Inflammatory macrophage treated with lipopolysaccharide for 1 hour (primary cell): ENCODE data around the gene TNFRSF11A.

Source experiments
- DNase-seq, 2 donors: peaks; one replicate each; pipeline ENCODE4 v3.0.0-alpha.2; 2020 to 2022

The TNFRSF11A gene

DNA sequence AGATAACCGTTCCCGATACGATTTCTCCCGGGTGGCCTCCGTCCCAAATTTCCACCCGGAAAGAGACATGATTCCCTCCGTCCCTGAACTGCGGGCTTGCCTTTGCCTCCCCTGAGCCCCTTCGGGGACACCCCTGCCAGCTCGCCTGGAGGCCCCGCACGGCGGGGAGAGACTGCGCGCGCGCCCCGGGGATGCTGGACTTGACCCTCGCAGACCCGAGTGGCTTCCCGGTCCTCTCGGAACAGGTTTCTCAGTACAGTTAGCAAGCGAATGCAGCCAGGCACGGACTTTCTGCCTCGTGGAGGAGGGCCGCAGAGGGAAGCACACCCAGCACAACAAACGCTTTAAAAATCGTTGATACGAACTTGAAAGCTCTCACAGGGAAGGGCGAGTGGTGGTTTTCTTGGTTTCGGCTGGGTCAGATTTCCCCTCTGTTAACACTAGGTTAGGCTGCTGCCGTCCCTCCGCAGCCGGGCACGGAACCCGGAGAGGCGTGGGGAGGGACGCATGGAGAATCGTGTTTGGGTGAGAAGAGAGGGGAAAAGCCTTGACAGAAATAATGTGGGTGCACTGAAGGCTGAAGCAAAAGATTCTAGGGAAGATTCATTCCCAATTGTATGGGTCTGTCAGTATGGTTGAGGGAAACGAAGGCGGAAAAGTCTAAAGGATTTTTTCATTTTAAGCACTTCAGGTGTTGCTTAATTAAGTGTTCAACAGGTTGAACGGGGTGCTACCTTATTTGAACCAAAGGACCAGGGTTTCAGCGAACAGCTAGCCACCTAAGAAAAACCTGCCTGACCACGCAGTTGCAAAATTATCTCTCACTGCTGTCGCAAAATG is 916 bp downstream of the TNFRSF11A start:
- DNase-seq = no peak

DNA sequence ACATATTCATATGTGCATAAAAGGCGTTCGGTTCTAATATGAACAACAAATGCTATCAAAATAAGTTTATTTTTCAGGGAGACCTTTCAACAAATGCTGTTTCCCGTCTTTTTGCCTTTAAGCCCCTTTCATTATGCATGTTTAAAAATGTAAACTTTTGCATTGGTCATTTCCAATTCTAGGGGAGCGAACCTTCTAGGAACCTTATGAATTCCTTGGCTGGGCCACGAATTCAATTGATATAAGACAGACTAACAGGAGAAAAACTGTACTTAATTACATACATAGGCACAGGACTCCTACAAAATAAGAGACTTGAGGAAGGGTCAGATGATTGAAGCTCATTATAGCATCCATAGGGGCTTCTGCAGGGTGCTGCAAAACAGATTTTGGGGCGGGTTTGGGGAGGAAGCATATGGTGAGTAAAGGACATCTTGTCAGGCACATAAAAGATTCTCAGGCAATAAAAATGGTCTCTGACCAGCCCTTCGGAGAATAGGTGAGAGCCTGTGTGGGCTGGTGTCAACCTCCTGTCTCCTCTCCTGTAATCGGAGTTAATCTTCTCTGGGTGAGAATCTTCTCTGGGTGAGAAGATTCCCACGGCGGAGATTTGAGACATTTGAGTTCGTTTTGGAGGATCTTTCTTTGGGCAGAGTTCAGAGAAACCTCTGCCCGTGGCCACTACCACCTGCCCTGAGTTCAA is 1.7 kb downstream of the TNFRSF11A start:
- no peak for DNase-seq

- no peak for DNase-seq
Observed at GRCh38 chr18:62327977-62328376, 2.9 kb downstream of the TNFRSF11A start.

DNA sequence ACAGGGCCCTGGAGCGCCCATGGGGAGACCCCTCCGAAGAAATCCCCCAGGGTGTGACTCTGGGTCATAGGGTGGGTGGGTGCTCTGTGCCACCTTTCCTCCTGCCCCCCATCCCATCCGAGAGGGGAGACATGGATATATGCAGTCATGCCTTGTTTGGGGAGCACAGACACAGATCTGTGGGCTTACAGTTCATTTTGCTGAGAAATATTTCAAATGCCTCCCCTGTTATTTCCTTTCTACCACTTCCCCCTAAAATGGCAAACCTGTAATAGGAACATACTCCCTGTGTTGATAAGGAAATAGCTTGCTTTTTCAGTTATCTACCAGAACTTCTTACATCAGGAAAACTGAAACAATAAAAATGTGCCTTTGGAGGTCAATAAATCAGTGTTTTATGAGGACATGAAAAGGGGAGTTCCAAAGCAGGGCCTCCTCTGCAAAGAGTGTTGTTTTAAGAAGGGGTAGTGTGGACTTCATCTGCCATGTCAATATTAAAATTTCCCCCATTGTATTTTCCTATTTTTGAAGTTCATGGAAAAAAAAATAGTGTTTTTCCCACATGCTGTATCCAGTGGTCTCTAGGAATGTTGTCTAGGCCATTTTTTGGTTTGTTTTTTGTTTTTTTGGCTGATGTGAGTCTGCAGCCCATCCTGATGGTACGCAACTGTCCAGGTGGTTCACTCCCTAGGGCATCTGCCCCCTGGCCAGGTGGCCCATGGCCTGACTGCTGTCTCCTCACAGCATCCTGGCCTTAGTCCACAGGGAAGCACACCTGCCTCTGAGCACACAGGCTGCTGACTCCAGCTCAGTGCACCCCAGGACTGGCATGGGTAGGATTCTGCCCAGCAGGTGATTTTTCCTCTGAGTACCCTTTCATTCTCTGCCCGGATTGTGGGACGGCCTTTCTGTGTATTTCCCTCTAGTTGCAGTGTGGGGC is 3.7 kb downstream of the TNFRSF11A start:
- DNase-seq = no peak

GRCh38 chr18:62329691-62330454 is 4.8 kb downstream of the TNFRSF11A start:
- DNase-seq = peak in 1 of 2 donors; percentile 36

DNA sequence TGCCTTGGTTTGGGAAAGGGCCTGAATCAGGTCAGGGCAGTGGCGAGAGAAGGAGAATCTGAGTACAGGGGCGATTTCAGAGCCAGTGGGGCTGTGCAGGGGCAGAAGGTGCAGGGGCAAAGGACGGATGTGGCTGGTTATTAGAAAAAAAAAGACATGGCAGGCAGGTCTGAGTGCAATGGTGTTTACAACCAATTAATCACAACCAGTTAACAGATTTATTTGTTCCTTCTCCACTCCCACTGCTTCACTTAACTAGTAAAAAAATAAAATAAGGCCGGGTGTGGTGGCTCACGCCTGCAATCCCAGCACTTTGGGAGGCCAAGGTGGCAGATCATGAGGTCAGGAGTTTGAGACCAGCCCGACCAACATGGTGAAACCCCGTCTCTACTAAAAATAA is 5.5 kb downstream of the TNFRSF11A start:
- no peak for DNase-seq

DNA sequence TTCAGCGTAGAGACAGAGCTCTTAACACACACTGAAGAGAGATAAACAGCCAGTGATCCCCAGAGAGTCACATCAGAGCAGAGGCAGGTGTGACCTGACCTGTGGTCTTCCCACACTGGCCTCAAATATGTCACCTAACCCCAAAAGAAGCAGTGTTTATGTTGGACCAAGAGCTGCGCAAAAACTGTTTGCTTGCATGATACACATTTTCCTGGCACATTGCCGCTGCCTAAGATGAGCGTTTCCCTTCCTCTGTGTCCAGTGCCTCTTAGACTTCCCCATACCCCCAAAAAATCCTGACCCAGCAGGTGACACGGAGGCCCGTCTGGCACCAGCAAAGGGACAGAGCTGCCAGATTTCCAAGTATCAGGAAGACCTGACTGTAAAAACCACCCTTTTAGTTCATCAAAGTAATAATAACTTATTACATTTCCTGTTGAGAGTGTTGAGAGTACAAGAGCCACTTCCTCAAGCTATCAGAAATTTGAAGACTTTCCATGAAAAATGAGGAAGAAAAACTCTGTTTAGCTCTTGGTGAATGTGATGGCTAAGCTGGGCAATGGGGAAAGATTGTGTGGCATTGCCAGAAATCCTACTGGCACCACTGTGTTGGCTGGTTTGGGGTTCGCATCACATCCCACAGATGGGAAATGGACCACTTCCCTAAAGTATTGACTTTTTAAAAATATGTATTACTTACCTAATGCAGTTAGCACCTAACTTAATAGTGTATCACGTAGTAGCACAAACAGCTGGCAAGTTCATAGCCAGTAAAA is 6.7 kb downstream of the TNFRSF11A start:
- DNase-seq = peak; percentile 61 to 69

DNA sequence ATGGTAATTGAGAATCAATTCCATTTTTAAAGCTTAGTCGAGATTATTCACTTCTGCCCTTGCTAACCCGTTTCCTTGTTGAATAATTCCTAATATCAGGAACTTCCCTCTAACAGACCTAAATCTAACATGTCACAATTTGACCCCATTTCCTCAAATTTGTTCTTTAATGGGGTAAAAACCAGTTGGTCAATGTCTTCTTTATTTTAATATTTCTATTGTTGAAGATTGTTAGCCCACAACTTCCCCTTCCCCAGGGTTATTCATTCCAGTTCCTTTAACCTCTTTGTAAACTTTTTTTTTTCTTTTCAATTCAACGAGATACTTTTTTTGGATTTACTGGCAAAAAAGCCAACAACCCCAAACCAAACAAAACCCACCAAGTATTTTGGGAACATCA is 7.3 kb downstream of the TNFRSF11A start:
- DNase-seq = peak; percentile 70 to 72

DNA sequence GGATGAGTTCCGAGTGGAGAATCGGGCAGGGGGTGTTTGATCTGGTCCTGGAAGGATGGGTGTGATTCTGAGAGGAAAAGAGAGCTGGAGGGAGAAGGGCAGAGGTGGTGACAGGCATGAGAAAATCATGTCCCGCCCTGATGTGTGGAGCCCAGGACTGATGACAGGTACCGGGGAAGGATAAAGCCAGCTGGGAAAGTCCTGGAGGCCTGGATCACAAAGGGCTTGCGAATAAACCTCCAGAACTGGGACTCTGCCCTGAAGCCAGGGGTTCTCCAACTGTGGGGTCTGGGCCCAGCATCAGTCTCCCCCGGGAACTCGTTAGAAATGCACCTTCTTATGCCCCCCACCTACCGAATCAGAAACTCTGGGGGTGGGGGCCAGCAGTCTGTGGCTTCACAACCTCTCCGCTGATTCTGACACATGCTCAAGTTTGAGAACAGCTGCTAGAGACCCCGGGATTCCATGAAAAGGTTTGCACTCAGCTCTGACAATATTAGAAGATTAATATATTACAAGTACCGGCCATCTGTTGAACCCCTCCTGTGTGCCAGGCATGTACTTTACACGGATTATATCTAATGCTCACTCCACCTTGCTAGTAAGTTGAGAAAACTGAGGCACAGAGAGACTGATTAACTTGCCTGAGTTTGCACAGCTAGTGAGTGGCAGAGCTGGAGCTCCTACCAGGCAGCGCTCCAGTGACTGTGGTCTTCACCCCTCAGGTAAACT is 8.0 kb downstream of the TNFRSF11A start:
- no peak for DNase-seq

GRCh38 chr18:62334120-62334519 is 9.0 kb downstream of the TNFRSF11A start:
- no peak for DNase-seq

- no peak for DNase-seq
Observed at GRCh38 chr18:62335494-62335893, 10.4 kb downstream of the TNFRSF11A start.

DNA sequence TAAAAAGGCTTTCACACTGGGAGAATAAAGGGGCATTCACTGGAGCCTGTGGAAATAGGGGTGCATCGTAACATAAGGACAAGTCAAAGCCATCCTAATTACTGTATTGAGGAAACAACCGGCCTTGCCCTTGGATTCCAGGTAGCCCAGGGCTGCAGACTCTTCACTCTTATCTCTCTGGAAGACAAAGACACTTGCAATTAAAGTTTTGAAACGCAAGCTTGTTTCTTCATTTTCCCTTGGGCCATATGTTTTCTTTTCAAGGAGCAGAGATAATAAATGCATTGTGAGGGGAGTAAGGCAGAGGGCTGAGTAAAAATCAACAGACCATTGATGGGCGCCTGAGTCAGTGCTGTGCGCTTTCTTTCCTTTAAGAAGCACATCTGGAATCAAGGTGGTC is 11.5 kb downstream of the TNFRSF11A start:
- DNase-seq = no peak

- no peak for DNase-seq
Observed at GRCh38 chr18:62337336-62337735, 12.2 kb downstream of the TNFRSF11A start.

- DNase-seq = no peak
Observed at GRCh38 chr18:62338446-62339105, 13.5 kb downstream of the TNFRSF11A start.

GRCh38 chr18:62339106-62339988 is 14.2 kb downstream of the TNFRSF11A start:
- DNase-seq = peak; percentile 24 to 52

- DNase-seq = no peak
Observed at GRCh38 chr18:62340996-62341395, 15.9 kb downstream of the TNFRSF11A start.

- no peak for DNase-seq
Observed at GRCh38 chr18:62341473-62341872, 16.4 kb downstream of the TNFRSF11A start.

DNA sequence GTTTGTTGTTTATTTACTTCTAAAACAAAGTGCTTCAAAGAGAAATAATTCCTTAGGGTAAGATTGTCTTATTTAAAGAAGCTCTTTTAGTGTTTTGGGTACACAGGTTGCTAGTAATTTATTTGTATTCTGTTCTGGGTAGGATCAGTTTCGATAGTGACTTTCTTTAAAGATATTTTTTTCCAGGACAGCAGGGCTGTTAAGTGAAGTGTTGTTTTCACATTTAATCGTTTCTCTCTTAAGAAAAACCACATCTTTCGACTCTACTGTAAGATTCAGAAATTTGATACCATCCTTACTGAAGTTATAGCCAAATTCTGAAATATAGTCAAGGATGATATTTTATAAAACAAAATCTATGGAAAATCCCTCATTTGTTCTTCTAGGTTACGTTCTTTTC is 17.8 kb downstream of the TNFRSF11A start:
- no peak for DNase-seq

DNA sequence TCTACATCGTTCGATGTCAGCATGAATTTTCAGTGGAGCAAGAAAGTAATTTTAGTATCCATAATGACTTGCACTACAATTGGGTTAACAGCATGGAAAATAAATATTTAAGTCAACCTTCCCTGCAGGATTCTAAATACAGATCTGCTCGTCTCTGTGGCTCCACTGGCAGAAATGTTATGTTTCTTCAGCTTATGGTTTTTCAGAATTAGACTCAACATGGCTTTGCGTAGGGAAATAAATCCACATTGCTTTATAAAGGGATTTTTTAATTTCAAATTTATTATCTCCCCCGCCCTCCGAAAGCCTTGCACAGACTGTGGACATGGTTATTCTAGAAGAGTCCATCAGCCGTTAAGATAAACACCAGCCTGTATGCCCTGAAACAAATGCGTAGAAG is 18.2 kb downstream of the TNFRSF11A start:
- no peak for DNase-seq
